Stimulated activated CD4-positive, alpha-beta T cell treated with anti-CD3 and anti-CD28 coated beads, Interleukin-4, amount 100 ng/mL, for 4 hours (primary cell): ENCODE measurements around the gene NLRC3.
A peak's percentile ranks its signal among the peaks of the same experiment; 100 is the strongest.

Source experiments
- DNase-seq, 2 experiments: peaks; one replicate each; pipeline ENCODE4 v3.0.0-alpha.2; 2020

The NLRC3 gene

GRCh38 chr16:3578610-3579551, 1.7 kb upstream of the NLRC3 start:
- DNase-seq = peak; percentile 25 to 36

GRCh38 chr16:3578121-3578520, 918 bp upstream of the NLRC3 start:
- DNase-seq = peak; percentile 21 to 57

GRCh38 chr16:3576211-3576610, 992 bp downstream of the NLRC3 start:
- DNase-seq = peak in 1 of 2 experiments; percentile 17

GRCh38 chr16:3575491-3575890, 1.7 kb downstream of the NLRC3 start:
- DNase-seq = no peak

- DNase-seq = no peak
These were observed 3.0 kb downstream of the NLRC3 start for GRCh38 chr16:3574195-3574594.

- no peak for DNase-seq
These were observed 3.9 kb downstream of the NLRC3 start for GRCh38 chr16:3573146-3573815.

- DNase-seq = no peak
These were observed 6.7 kb downstream of the NLRC3 start for GRCh38 chr16:3570420-3571062.

- DNase-seq = no peak
These were observed 7.4 kb downstream of the NLRC3 start for GRCh38 chr16:3569851-3570250.

GRCh38 chr16:3566990-3567389, 10.2 kb downstream of the NLRC3 start:
- no peak for DNase-seq

GRCh38 chr16:3564889-3565141, 12.4 kb downstream of the NLRC3 start:
- no peak for DNase-seq

- no peak for DNase-seq
These were observed 12.9 kb downstream of the NLRC3 start for GRCh38 chr16:3564130-3564888.

GRCh38 chr16:3562914-3563480, 14.2 kb downstream of the NLRC3 start:
- no peak for DNase-seq

- DNase-seq = no peak
These were observed 15.6 kb downstream of the NLRC3 start for GRCh38 chr16:3561626-3562025.

- DNase-seq = no peak
These were observed 22.8 kb downstream of the NLRC3 start for GRCh38 chr16:3554351-3554928.

GRCh38 chr16:3553138-3553923, 23.9 kb downstream of the NLRC3 start:
- DNase-seq = no peak

GRCh38 chr16:3550851-3551847, 26.1 kb downstream of the NLRC3 start:
- no peak for DNase-seq

- no peak for DNase-seq
These were observed 27.3 kb downstream of the NLRC3 start for GRCh38 chr16:3549906-3550305.

- DNase-seq = no peak
These were observed 28.3 kb downstream of the NLRC3 start for GRCh38 chr16:3548859-3549258.

GRCh38 chr16:3548445-3548844, 28.8 kb downstream of the NLRC3 start:
- DNase-seq = no peak

GRCh38 chr16:3546986-3547682, 30.1 kb downstream of the NLRC3 start:
- DNase-seq = no peak
